Keratinocyte (primary cell): ENCODE measurements around the gene OSGIN1. TPM values are rescaled to one million over a fixed set of nuclear protein-coding genes. Genes with fewer than 3 reads are reported as not detected.

ENCODE experiments used
- DNase-seq: peaks from one replicate; pipeline ENCODE4 v3.0.0-alpha.2; 2011; ENCODE audit warnings: low read depth, missing footprints, low spot score
- FAIRE-seq: peaks from 2 replicates; lab custom pipeline; 2011; peaks lifted over from hg19 to GRCh38; lab: Jason Lieb, UNC
- H2AFZ ChIP-seq: 2 replicates; pipeline ENCODE4 v1.6.0; 2012; ENCODE audit warnings: low read length, control low read depth, inconsistent platforms; ENCODE audit not compliant: control insufficient read depth
- H3K27ac ChIP-seq: 2 replicates; pipeline ENCODE4 v1.5.1; 2011; ENCODE audit warnings: low read length; ENCODE audit not compliant: control insufficient read depth, insufficient read depth
- H3K27me3 ChIP-seq: 3 replicates; pipeline ENCODE4 v1.6.0; 2011; ENCODE audit warnings: low read length; ENCODE audit not compliant: control insufficient read depth, insufficient read depth; ENCODE audit errors: extremely low read depth
- H3K36me3 ChIP-seq, 2 experiments: 2 replicates in 1 of 2; 3 replicates in 1 of 2; pipeline ENCODE4 v1.5.1; 2011; ENCODE audit warnings: low read length in 2 of 2, mild to moderate bottlenecking in 1 of 2; ENCODE audit not compliant: control insufficient read depth in 2 of 2, insufficient read depth in 2 of 2; ENCODE audit errors: extremely low read depth in 1 of 2
- H3K4me1 ChIP-seq: 3 replicates; pipeline ENCODE4 v1.5.1; 2011; ENCODE audit warnings: low read length; ENCODE audit not compliant: control insufficient read depth, insufficient read depth; ENCODE audit errors: extremely low read depth
- H3K4me2 ChIP-seq: 3 replicates; pipeline ENCODE4 v1.6.0; 2011; ENCODE audit warnings: low read depth, low read length; ENCODE audit not compliant: control insufficient read depth, insufficient read depth; ENCODE audit errors: extremely low read depth
- H3K4me3 ChIP-seq, 3 experiments: fragments of 200-600 bp in 1 of 3; sonication (generic) in 1 of 3; 2 replicates in 2 of 3; 3 replicates in 1 of 3; pipeline ENCODE4 v1.5.1; 2011 to 2016; ENCODE audit warnings: low read length in 3 of 3, mild to moderate bottlenecking in 3 of 3, control low read depth in 2 of 3, inconsistent platforms in 1 of 3, low read depth in 1 of 3, mixed read lengths in 1 of 3, mixed run types in 1 of 3, moderate library complexity in 1 of 3; ENCODE audit not compliant: control insufficient read depth in 2 of 3, insufficient read depth in 2 of 3; ENCODE audit errors: extremely low read depth in 1 of 3
- H3K79me2 ChIP-seq: 2 replicates; pipeline ENCODE4 v1.6.0; 2012; ENCODE audit warnings: low read length; ENCODE audit not compliant: control insufficient read depth, insufficient read depth
- H3K9ac ChIP-seq: 3 replicates; pipeline ENCODE4 v1.6.0; 2011; ENCODE audit warnings: low read length; ENCODE audit not compliant: control insufficient read depth, insufficient read depth; ENCODE audit errors: extremely low read depth
- H3K9me1 ChIP-seq: 3 replicates; pipeline ENCODE4 v1.6.0; 2011; ENCODE audit warnings: low read length; ENCODE audit not compliant: control insufficient read depth, insufficient read depth; ENCODE audit errors: extremely low read depth
- H3K9me3 ChIP-seq: 2 replicates; pipeline ENCODE4 v1.5.1; 2012; ENCODE audit warnings: low read depth, low read length; ENCODE audit not compliant: control insufficient read depth
- H4K20me1 ChIP-seq: 3 replicates; pipeline ENCODE4 v1.6.0; 2011; ENCODE audit warnings: low read length; ENCODE audit not compliant: control insufficient read depth, insufficient read depth; ENCODE audit errors: extremely low read depth
- EZH2 ChIP-seq: IDR thresholded peaks from one replicate; pipeline ENCODE4 v1.6.1; 2012; ENCODE audit warnings: inconsistent platforms, mild to moderate bottlenecking, low read length, moderate library complexity
- dilution Hi-C: fragments of 300-500 bp; cut with MboI; formaldehyde crosslinking; loops from one replicate; pipeline ENCODE4 v1.7.0; 2020; ENCODE audit warnings: low sequenced_read_pairs; ENCODE audit not compliant: extremely low pct_ligation_motif_present
- polyA plus RNA-seq, 5 experiments: library from polyadenylated mRNA; depleted of rRNA in 3 of 5; stranded (reverse) in 3 of 5; stranded (forward) in 1 of 5; unstranded in 1 of 5; fragments of >200 nt; gene quantifications; 1 replicate in 1 of 5; 2 replicates in 3 of 5; 3 replicates in 1 of 5; pipeline versions ENCODE4 v1.2.1 to v1.2.3, GENCODE V29; 2011 to 2012; ENCODE audit warnings: missing spikeins in 2 of 5, low read depth in 1 of 5, low replicate concordance in 1 of 5
- TF ChIP-seq, protein P1 (sequence below), 3 experiments: IDR thresholded peaks in 1 of 3; conservative IDR thresholded peaks in 1 of 3; optimal IDR thresholded peaks in 1 of 3; 2 replicates in 2 of 3; 3 replicates in 1 of 3; pipeline versions ENCODE3 to v1.5.1; 2011; ENCODE audit warnings: low read length in 3 of 3, mild to moderate bottlenecking in 3 of 3, moderate library complexity in 2 of 3, control low read depth in 1 of 3, inconsistent platforms in 1 of 3; ENCODE audit not compliant: insufficient read depth in 2 of 3; ENCODE audit errors: extremely low read depth in 1 of 3

Gene OSGIN1
- polyA plus RNA-seq, 1 donor (not counting 4 experiments of a cell fraction or from before 2014, with no cell fraction given): 2.1 TPM

DNA sequence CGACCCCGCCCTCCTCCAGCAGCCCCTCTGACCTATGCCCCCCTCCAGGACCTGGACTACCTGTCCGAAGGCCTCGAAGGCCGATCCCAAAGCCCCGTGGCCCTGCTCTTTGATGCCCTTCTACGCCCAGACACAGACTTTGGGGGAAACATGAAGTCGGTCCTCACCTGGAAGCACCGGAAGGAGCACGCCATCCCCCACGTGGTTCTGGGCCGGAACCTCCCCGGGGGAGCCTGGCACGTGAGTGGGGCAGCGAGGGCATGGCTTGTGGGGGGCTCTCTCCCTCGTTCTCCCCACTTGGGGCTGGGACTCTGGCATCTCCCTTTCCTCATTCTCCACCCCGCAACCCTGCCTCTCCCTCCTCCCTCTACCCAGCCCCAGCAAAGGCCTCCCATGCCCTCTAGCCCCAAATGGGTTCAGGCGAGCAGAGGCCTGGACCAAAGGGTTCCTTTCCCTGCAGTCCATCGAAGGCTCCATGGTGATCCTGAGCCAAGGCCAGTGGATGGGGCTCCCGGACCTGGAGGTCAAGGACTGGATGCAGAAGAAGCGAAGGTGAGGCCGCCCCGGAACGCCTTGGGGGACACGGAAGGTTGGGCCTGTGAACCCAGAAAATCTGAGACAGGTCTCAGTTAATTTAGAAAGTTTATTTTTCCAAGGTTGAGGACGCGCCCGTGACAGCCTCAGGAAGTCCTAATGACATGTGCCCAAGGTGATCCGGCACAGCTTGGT, 7.6 kb downstream of the OSGIN1 start:
- Histone ChIP-seq H3K36me3 (peaks cover 0 to 29% of the 10 kb centered on the region in 2 experiments), H3K79me2 (no peaks in the 10 kb centered on the region), H3K4me1 (no peaks in the 10 kb centered on the region), H2AFZ (no peak overlapping the region), H3K9me1 (no peaks in the 10 kb centered on the region), H3K4me3 (no peak overlapping the region), H3K27ac (no peak overlapping the region), H3K4me2 (no peak overlapping the region), H4K20me1 (no peaks in the 10 kb centered on the region), H3K9ac (no peak overlapping the region), H3K27me3 (no peaks in the 10 kb centered on the region), H3K9me3 (no peaks in the 10 kb centered on the region)
- dilution Hi-C loops: no loop called here
- DNase-seq (no peak), FAIRE-seq (no peak)
- TF ChIP-seq EZH2: no peak
- TF ChIP-seq, protein P1, sequence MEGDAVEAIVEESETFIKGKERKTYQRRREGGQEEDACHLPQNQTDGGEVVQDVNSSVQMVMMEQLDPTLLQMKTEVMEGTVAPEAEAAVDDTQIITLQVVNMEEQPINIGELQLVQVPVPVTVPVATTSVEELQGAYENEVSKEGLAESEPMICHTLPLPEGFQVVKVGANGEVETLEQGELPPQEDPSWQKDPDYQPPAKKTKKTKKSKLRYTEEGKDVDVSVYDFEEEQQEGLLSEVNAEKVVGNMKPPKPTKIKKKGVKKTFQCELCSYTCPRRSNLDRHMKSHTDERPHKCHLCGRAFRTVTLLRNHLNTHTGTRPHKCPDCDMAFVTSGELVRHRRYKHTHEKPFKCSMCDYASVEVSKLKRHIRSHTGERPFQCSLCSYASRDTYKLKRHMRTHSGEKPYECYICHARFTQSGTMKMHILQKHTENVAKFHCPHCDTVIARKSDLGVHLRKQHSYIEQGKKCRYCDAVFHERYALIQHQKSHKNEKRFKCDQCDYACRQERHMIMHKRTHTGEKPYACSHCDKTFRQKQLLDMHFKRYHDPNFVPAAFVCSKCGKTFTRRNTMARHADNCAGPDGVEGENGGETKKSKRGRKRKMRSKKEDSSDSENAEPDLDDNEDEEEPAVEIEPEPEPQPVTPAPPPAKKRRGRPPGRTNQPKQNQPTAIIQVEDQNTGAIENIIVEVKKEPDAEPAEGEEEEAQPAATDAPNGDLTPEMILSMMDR (optimal IDR thresholded peaks at IDR 0.05 in 1 of 3, IDR thresholded peaks at IDR 0.05 in 1 of 3, conservative IDR thresholded peaks at IDR 0.05 in 1 of 3; ENCODE audit: extremely low read depth in 1 of 3, insufficient read depth in 2 of 3, low read length in 3 of 3): no peak

DNA sequence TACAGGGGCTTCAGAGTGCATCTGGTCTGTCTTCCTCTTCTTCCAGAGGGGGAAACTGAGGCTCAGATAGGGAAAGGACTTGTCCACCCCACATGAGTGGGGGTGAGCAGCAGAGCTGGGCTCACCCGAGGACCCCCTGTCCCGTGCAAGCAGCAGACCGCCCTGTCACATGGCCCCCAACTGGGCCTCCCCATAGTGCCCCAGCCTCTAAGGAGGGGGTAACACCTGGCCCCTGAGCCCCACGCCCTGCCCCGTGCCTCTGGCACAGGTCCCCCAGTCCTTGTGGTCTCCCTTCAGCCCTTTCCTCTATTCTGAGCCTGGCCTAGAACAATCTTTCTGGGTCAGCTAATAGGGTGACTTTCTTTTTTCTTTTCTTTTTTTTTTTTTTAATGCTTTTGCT, 8.6 kb downstream of the OSGIN1 start:
- DNase-seq: no peak
- Histone ChIP-seq H4K20me1 (no peaks in the 10 kb centered on the region), H3K36me3 (peaks cover 0 to 29% of the 10 kb centered on the region in 2 experiments), H3K27ac (no peak overlapping the region), H3K4me2 (no peak overlapping the region), H3K9ac (no peak overlapping the region), H3K9me1 (no peaks in the 10 kb centered on the region), H3K27me3 (no peaks in the 10 kb centered on the region), H3K9me3 (no peaks in the 10 kb centered on the region), H3K4me3 (no peak overlapping the region), H3K79me2 (no peaks in the 10 kb centered on the region), H2AFZ (no peak overlapping the region), H3K4me1 (no peaks in the 10 kb centered on the region)
- TF ChIP-seq, protein P1 (optimal IDR thresholded peaks at IDR 0.05 in 1 of 3, IDR thresholded peaks at IDR 0.05 in 1 of 3, conservative IDR thresholded peaks at IDR 0.05 in 1 of 3; ENCODE audit: extremely low read depth in 1 of 3, insufficient read depth in 2 of 3, low read length in 3 of 3): no peak
- no peak for TF ChIP-seq EZH2
- no peak for FAIRE-seq
- dilution Hi-C loops: no loop called here
